GM12892 (cell line): ENCODE measurements around the gene CABP4.

Experiments
- POLR2A ChIP-seq: IDR thresholded peaks from 2 replicates; pipeline ENCODE4 v1.6.1; 2011; ENCODE audit warnings: low read depth, low read length, control low read depth
- POLR2AphosphoS5 ChIP-seq: IDR thresholded peaks from 2 replicates; pipeline ENCODE4 v1.6.1; 2011; ENCODE audit warnings: low read depth, low read length, control low read depth

GRCh38 chr11:67441731-67442351 lies 13.3 kb upstream of the CABP4 start:
- TF ChIP-seq POLR2AphosphoS5 (no peak), POLR2A (no peak)
